ENCODE results near the gene PAX2.

DNA sequence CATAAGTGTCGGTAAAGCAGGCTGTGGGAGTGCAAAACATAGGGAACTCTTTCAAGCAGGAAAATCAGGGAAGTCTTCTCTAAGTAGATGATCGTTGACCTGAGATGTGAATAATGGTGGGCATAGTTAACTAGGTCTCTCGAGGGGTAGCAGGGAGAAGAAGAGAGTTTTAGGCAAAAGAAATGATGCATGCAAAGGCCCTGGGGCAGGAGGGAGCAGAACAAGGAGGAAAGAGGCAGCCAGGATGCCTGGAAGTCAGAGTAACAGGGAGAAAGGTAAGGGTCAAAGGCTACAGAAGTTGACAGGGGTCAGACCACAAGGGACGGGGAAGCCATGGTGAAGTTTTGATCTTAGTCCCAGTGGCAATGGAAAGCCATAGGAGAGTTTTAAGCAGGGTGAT is 47.8 kb upstream of the PAX2 start:
- TF ChIP-seq CTCF (IDR thresholded peaks at IDR 0.05): no peak
- no peak for TF ChIP-seq POLR2AphosphoS5 (IDR thresholded peaks at IDR 0.05)
- no peak for TF ChIP-seq POLR2A (IDR thresholded peaks at IDR 0.05)
